ENCODE data around the gene ANXA2R. TPM values are rescaled to one million over a fixed set of nuclear protein-coding genes. Genes with fewer than 3 reads are reported as not detected.
A peak's percentile ranks its signal among the peaks of the same experiment; 100 is the strongest.

ANXA2R gene
- total and polyA plus RNA-seq, 4 donors = 0.49 to 2.0 (median 0.71) TPM

DNA sequence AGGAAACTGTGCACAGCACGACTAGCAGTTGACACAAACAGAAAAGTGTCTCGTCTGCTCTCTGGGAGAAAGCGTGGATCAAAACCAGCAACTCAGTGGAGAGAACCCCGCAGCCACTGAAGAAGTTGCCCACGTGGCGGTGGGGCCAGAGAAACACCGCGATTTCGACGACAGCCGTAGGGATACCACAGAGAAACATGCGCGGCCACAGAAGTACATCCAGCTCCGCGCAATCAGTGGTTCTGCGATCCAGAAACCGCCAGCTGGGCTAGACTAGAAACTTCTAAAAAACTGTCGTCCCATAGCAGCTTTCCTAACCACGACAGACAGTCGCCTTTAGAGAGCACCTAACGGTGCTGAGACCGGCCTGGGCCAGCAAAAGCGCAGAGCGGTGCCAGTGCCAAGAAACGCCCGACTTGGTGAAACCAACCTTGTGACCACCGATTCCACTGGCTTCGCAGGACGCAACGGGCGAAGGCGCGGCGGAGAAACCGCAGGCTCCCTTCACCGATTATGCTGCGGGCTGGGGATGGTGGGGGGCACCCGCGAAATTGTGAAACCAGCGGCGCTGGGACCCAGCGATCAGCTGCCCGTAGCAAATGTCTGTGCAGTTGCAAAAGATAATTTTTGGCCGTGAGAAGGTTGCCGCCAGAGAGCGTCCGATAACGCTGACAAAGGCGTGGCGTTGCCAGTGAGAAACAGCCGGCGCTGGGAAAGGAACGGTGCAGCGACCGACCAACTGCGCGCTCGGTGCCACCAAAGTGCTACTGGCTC, 2.7 kb upstream of the ANXA2R start (continued):
- TF ChIP-seq, protein P1, sequence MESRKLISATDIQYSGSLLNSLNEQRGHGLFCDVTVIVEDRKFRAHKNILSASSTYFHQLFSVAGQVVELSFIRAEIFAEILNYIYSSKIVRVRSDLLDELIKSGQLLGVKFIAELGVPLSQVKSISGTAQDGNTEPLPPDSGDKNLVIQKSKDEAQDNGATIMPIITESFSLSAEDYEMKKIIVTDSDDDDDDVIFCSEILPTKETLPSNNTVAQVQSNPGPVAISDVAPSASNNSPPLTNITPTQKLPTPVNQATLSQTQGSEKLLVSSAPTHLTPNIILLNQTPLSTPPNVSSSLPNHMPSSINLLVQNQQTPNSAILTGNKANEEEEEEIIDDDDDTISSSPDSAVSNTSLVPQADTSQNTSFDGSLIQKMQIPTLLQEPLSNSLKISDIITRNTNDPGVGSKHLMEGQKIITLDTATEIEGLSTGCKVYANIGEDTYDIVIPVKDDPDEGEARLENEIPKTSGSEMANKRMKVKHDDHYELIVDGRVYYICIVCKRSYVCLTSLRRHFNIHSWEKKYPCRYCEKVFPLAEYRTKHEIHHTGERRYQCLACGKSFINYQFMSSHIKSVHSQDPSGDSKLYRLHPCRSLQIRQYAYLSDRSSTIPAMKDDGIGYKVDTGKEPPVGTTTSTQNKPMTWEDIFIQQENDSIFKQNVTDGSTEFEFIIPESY (IDR thresholded peaks at IDR 0.05) = no peak
- TF ChIP-seq RAD21 (IDR thresholded peaks at IDR 0.05) (peak in 1 of 2 donors; percentile 28), HNF4G (IDR thresholded peaks at IDR 0.05) (no peak)
- TF ChIP-seq, protein P2, sequence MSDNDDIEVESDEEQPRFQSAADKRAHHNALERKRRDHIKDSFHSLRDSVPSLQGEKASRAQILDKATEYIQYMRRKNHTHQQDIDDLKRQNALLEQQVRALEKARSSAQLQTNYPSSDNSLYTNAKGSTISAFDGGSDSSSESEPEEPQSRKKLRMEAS (IDR thresholded peaks at IDR 0.05) = no peak

DNA sequence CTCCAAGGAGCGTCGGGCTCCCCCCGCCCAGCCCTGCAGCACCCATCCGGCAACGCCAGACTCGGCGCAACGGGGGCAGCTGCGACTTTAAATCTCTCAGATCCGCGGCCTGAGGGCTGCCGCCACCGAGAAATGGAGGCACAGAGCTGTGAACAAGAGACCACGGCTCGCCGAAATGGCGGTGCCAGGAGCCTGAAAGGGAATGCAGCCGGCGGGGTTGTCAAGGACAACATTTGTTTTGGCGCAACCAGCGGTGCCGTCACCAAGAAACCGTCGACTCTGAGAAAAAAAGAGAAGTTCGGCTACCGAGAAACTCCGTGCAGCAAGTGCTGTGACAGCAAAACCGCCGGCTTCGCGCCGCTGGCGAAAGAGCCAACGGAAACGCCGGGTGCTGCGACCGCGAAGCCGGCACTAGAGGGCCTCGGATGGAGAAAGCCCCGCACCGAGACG, 2.1 kb upstream of the ANXA2R start:
- DNase-seq (ENCODE audit: low spot score) = peak; percentile 71
- peaks cover 2 to 20% (median 11%) of the 10 kb centered on the region in 4 donors for H3K9me3 ChIP-seq (ENCODE audit: control insufficient read depth in 4 of 4, low read length in 3 of 4)
- under 1% methylated on average over 44 of the region's 44 CpGs for WGBS

More for the DNA sequence above, 2.1 kb upstream of the ANXA2R start:
- peak overlapping the region in 1 of 2 donors; percentile 43 for H3K9ac ChIP-seq (ENCODE audit: low read depth in 1 of 2, low read length in 2 of 2)
- H3K36me3 ChIP-seq (ENCODE audit: control insufficient read depth in 4 of 4, insufficient read depth in 3 of 4, low read depth in 1 of 4, low read length in 3 of 4) = no peaks in the 10 kb centered on the region
- H3K4me3 ChIP-seq (ENCODE audit: low read depth in 1 of 3, low read length in 3 of 3) = peak overlapping the region; percentile 36 to 65 (median 61)
- TF ChIP-seq RAD21 (IDR thresholded peaks at IDR 0.05) (peak in 1 of 2 donors; percentile 14), YY1 (IDR thresholded peaks at IDR 0.05) (peak; percentile 63), SP1 (IDR thresholded peaks at IDR 0.05) (no peak), JUND (IDR thresholded peaks at IDR 0.05) (no peak), TAF1 (conservative IDR thresholded peaks at IDR 0.05) (peak; percentile 19), GABPA (IDR thresholded peaks at IDR 0.05 in 1 of 2, conservative IDR thresholded peaks at IDR 0.05 in 1 of 2) (no peak)
- TF ChIP-seq, protein P2 (IDR thresholded peaks at IDR 0.05) = peak; percentile 88
- TF ChIP-seq, protein P3, sequence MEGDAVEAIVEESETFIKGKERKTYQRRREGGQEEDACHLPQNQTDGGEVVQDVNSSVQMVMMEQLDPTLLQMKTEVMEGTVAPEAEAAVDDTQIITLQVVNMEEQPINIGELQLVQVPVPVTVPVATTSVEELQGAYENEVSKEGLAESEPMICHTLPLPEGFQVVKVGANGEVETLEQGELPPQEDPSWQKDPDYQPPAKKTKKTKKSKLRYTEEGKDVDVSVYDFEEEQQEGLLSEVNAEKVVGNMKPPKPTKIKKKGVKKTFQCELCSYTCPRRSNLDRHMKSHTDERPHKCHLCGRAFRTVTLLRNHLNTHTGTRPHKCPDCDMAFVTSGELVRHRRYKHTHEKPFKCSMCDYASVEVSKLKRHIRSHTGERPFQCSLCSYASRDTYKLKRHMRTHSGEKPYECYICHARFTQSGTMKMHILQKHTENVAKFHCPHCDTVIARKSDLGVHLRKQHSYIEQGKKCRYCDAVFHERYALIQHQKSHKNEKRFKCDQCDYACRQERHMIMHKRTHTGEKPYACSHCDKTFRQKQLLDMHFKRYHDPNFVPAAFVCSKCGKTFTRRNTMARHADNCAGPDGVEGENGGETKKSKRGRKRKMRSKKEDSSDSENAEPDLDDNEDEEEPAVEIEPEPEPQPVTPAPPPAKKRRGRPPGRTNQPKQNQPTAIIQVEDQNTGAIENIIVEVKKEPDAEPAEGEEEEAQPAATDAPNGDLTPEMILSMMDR (IDR thresholded peaks at IDR 0.05; ENCODE audit: low read depth, low read length, missing input control) = no peak
- TF ChIP-seq, protein P4, sequence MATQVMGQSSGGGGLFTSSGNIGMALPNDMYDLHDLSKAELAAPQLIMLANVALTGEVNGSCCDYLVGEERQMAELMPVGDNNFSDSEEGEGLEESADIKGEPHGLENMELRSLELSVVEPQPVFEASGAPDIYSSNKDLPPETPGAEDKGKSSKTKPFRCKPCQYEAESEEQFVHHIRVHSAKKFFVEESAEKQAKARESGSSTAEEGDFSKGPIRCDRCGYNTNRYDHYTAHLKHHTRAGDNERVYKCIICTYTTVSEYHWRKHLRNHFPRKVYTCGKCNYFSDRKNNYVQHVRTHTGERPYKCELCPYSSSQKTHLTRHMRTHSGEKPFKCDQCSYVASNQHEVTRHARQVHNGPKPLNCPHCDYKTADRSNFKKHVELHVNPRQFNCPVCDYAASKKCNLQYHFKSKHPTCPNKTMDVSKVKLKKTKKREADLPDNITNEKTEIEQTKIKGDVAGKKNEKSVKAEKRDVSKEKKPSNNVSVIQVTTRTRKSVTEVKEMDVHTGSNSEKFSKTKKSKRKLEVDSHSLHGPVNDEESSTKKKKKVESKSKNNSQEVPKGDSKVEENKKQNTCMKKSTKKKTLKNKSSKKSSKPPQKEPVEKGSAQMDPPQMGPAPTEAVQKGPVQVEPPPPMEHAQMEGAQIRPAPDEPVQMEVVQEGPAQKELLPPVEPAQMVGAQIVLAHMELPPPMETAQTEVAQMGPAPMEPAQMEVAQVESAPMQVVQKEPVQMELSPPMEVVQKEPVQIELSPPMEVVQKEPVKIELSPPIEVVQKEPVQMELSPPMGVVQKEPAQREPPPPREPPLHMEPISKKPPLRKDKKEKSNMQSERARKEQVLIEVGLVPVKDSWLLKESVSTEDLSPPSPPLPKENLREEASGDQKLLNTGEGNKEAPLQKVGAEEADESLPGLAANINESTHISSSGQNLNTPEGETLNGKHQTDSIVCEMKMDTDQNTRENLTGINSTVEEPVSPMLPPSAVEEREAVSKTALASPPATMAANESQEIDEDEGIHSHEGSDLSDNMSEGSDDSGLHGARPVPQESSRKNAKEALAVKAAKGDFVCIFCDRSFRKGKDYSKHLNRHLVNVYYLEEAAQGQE (IDR thresholded peaks at IDR 0.05) = no peak
- peak overlapping the region; percentile 65 to 92 for H3K27ac ChIP-seq (ENCODE audit: low read depth in 1 of 2, low read length in 2 of 2)
- peaks cover 3 to 32% (median 23%) of the 10 kb centered on the region in 4 donors for H3K4me1 ChIP-seq (ENCODE audit: control insufficient read depth in 4 of 4, insufficient read depth in 4 of 4, low read length in 3 of 4)
- H3K27me3 ChIP-seq (ENCODE audit: control insufficient read depth in 4 of 4, insufficient read depth in 4 of 4, low read length in 3 of 4) = peaks cover 0 to 31% (median 10%) of the 10 kb centered on the region in 4 donors

Data from liver (tissue), 9 donors.